GM12892 (cell line): ENCODE results near the gene LGI4.

ENCODE experiments used
- DNase-seq: peaks from one replicate; pipeline ENCODE4 v3.0.0; 2011; ENCODE audit not compliant: insufficient read length
- FAIRE-seq: peaks from 2 replicates; lab custom pipeline; 2011; peaks lifted over from hg19 to GRCh38; lab: Jason Lieb, UNC
- POLR2A ChIP-seq: IDR thresholded peaks from 2 replicates; pipeline ENCODE4 v1.6.1; 2011; ENCODE audit warnings: low read depth, low read length, control low read depth
- POLR2AphosphoS5 ChIP-seq: IDR thresholded peaks from 2 replicates; pipeline ENCODE4 v1.6.1; 2011; ENCODE audit warnings: low read depth, low read length, control low read depth
- TAF1 ChIP-seq: IDR thresholded peaks from 2 replicates; pipeline ENCODE4 v1.6.1; 2011; ENCODE audit warnings: low read depth, mild to moderate bottlenecking, control low read depth, low read length, borderline replicate concordance

Gene LGI4

DNA sequence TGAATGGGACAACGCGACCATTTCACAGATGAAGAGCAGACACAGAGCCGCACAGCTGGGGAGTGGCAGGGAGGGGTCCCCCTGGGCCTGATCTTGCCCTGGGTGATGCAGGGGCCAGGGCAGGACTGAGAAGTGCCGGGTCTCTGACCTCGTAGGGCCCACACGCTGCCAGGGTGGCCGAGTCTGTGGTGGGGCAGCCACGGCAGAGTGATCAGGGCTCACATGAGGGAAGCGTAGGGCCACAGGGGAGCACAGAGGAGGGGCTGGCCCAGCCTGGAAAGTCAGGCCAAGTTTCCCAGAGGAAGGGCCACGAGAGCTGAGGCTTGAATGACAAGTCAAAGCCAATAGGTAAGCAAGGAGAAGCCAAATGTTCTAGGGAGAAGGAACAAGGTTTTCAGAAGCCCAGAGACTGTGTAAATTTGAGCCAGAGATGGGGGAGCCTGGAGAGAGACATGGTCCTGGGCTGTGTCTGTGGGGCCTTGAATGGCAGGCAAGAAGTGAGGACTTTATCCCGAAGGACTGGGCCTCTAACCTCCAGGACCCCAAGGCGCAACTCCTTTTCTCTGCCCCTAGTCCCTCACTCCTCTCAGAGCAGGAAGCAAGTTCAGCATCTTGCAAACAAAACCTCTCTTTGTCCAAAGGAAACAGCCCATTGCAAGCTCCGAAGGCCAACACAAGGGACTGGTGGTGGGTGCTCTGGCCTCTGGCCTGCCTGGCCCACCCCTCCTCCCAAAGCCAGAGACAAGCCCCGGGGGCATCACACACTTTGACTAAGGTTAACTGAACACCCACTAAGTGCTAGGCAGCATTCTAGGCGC, 51.0 kb downstream of the LGI4 start:
- TF ChIP-seq POLR2AphosphoS5 = no peak
- no peak for TF ChIP-seq POLR2A
- TF ChIP-seq TAF1 = no peak
- no peak for FAIRE-seq
- DNase-seq = no peak

DNA sequence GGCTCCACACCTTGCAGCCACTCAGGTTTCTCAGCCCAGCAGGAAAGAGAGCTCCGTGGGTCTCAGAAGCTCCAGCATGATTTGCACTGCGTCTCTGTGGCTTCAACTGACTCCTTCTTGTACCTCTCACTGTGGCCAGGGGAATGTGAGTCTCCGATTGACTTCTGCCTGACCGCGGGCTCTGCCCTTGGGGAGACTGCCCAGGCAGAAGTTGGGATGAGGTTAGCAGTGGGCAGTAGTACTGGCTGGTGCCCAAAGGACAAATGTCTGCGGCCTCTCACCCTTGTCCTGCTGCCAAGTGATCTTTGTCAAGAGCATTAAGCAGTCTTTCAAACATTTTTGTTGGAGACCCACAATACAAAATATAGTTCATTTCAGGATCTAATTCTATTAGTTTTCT, 53.7 kb downstream of the LGI4 start:
- FAIRE-seq (no peak), DNase-seq (no peak)
- TF ChIP-seq POLR2A (no peak), TAF1 (no peak)

GRCh38 chr19:35080613-35081170, 54.2 kb downstream of the LGI4 start:
- no peak for FAIRE-seq
- TF ChIP-seq TAF1 (no peak), POLR2A (no peak), POLR2AphosphoS5 (no peak)
- DNase-seq = no peak

GRCh38 chr19:35079826-35080225, 55.0 kb downstream of the LGI4 start:
- TF ChIP-seq TAF1 = no peak
- no peak for TF ChIP-seq POLR2AphosphoS5
- TF ChIP-seq POLR2A = no peak
- DNase-seq (no peak), FAIRE-seq (no peak)

DNA sequence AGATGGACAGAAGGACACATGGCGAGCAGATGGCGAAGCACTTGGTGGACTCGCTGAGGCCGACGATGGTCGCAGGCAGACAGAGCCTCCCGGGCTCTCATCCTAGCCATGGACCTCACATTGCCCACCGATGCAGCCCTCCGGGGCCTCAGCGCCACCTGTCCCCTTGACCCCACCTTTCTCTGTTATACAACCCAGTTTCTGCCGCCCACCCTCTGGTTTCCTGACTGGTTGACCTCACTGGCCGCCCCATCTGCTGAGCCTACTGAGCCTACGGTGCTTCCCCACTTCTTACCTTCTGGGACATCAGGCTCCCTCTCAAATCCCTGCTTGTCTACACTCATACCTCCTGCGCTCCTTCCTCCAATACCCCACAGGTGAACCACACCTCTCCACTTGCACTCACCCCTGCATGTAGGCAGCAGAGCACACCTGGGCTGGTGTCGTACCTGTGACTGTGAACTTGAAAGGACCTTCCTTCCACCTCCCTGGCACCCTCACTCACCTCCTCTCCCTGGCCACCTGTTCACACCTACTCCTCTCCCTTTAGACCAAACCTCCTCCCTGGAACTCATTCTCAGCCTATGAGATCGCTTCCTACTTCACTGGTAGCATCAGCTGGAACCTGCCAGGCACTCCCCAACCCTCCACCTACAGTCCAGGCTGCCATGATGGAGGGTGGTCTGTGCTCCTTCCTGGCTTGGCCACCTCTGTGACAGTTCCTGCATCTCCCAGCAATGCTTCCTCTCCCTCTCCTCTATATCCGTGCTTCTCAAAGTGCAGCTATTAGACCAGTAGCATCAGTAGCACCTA, 57.2 kb downstream of the LGI4 start:
- DNase-seq (no peak), FAIRE-seq (no peak)
- TF ChIP-seq POLR2A (no peak), POLR2AphosphoS5 (no peak), TAF1 (no peak)

DNA sequence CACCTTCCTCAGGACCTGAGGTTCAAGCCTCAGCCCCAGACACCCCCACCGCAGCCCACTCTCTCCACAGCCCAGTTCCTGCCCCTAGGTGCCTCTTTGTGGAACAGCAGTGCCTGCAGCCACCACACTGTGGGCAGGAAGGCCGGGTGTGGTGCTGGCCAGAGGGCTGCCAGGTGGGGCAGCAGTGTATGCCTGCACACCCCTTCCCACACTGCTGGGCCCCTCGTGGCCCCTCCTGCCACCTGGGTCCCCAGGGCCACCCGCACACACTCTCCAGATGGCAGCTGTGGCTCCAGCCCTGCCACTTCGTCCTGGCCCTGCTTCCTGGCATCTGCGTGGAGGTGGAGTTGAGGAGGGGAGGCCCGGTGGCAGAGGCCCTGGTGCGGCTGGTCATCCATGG, 58.2 kb downstream of the LGI4 start:
- DNase-seq = no peak
- TF ChIP-seq POLR2AphosphoS5 (no peak), TAF1 (no peak), POLR2A (no peak)
- no peak for FAIRE-seq

GRCh38 chr19:35076026-35076370, 58.9 kb downstream of the LGI4 start:
- FAIRE-seq = no peak
- DNase-seq = no peak
- TF ChIP-seq TAF1 = no peak
- no peak for TF ChIP-seq POLR2A
- TF ChIP-seq POLR2AphosphoS5 = no peak

DNA sequence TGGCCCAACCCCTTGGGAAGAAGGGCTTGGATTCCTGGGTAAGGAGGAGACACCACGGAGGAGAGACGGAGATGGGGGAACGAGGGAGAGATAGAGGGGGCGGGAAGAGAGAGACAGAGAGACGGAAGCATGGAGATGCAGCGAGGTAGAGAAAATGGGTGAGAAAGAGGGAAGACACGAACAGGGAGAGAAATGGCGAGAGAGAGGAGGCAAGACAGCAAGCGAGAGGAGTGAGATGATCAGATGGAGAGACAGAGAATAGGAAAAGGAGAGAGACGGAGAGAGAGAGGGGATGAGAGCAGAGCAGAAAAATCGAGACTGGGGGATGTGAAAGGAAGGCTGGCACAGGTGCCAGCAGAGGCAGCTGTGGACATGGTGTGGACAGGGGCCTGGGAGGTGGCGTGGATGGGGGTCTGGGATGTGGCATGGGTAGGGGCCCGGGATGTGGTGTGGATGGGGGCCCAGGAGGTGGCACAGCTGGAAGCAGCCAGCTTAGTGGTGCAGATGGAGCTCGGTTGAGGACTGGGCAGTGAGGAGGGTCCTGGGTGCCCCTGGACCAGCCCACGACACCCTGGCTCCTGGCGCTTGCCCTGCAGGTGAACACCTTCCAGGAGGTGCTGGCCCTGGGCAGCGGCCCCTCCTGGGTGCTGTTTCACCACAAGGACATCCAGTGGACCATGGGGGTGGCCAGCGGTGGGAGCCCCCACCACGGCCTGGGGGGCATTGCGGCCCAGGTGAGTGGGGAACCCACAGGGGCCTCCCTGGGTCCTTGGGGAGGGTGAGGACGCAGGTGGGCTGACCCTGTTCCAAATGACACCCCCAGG, 59.4 kb downstream of the LGI4 start:
- FAIRE-seq = no peak
- DNase-seq = no peak
- no peak for TF ChIP-seq TAF1
